C4-2B (cell line): ENCODE measurements around the gene CD200.

Experiments
- ZFX ChIP-seq: fragments of 450-650 bp; IDR thresholded peaks from 2 replicates; pipeline ENCODE4 v1.6.1; 2017
- TF ChIP-seq, protein P1 (sequence below): fragments of 450-650 bp; conservative IDR thresholded peaks from 2 replicates; pipeline ENCODE4 v1.5.1; 2017; ENCODE audit warnings: mild to moderate bottlenecking

DNA sequence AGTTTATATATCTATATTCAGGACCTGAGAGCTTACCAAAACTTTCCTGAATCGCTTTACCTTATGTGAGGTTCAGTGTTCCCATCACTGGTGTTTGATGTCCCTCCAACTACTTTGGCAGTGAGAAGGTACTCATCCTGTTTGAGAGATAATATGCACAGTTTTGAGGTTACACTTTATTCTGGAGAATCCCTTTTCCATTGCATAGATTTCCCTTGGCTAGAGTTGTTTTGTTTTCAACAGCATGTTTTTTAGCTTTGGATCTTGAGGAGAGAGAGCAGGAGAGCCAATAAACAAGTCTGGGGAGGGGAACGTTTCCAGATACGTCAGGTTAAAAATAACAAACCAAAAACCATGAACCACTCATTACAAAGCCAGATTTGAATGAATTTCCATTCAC is 33.6 kb downstream of the CD200 start:
- TF ChIP-seq, protein P1, sequence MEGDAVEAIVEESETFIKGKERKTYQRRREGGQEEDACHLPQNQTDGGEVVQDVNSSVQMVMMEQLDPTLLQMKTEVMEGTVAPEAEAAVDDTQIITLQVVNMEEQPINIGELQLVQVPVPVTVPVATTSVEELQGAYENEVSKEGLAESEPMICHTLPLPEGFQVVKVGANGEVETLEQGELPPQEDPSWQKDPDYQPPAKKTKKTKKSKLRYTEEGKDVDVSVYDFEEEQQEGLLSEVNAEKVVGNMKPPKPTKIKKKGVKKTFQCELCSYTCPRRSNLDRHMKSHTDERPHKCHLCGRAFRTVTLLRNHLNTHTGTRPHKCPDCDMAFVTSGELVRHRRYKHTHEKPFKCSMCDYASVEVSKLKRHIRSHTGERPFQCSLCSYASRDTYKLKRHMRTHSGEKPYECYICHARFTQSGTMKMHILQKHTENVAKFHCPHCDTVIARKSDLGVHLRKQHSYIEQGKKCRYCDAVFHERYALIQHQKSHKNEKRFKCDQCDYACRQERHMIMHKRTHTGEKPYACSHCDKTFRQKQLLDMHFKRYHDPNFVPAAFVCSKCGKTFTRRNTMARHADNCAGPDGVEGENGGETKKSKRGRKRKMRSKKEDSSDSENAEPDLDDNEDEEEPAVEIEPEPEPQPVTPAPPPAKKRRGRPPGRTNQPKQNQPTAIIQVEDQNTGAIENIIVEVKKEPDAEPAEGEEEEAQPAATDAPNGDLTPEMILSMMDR: no peak
- TF ChIP-seq ZFX: no peak
